ENCODE measurements around the gene HCFC1R1.
A peak's percentile ranks its signal among the peaks of the same experiment; 100 is the strongest.

Gene HCFC1R1

DNA sequence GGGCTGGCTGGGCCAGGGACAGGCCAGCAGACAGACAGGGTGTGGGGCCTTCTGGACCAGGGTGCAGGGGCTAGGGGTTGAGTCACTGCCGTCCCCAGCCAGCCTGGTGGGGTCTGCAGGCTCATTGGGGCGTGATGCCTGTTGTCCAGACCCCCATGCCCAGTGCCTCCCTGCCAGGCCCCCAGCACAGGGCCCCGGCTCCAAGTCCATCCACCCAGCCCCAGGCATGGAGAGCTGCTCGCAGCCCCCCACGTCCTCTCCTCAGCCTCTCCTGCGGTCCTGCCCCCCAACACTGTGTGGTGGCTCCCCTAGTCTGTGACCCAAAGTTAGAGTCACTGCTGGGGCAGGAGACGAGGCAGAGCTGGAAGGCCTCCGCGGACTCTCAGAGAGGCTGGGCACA, 36.5 kb downstream of the HCFC1R1 start:
- Histone ChIP-seq H3K4me3 (no peak overlapping the region), H3K4me1 (peaks cover 0 to 33% (median 24%) of the 10 kb centered on the region in 4 donors), H3K9me3 (no peaks in the 10 kb centered on the region), H3K36me3 (no peaks in the 10 kb centered on the region), H3K27me3 (peaks cover 0 to 35% of the 10 kb centered on the region in 2 donors), H3K27ac (no peak overlapping the region)
- TF ChIP-seq, protein P1, sequence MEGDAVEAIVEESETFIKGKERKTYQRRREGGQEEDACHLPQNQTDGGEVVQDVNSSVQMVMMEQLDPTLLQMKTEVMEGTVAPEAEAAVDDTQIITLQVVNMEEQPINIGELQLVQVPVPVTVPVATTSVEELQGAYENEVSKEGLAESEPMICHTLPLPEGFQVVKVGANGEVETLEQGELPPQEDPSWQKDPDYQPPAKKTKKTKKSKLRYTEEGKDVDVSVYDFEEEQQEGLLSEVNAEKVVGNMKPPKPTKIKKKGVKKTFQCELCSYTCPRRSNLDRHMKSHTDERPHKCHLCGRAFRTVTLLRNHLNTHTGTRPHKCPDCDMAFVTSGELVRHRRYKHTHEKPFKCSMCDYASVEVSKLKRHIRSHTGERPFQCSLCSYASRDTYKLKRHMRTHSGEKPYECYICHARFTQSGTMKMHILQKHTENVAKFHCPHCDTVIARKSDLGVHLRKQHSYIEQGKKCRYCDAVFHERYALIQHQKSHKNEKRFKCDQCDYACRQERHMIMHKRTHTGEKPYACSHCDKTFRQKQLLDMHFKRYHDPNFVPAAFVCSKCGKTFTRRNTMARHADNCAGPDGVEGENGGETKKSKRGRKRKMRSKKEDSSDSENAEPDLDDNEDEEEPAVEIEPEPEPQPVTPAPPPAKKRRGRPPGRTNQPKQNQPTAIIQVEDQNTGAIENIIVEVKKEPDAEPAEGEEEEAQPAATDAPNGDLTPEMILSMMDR (IDR thresholded peaks at IDR 0.05): no peak
- intact Hi-C loops (cut with DNase I; ENCODE audit: low total_unique reads): no loop called here
- no peak for DNase-seq

DNA sequence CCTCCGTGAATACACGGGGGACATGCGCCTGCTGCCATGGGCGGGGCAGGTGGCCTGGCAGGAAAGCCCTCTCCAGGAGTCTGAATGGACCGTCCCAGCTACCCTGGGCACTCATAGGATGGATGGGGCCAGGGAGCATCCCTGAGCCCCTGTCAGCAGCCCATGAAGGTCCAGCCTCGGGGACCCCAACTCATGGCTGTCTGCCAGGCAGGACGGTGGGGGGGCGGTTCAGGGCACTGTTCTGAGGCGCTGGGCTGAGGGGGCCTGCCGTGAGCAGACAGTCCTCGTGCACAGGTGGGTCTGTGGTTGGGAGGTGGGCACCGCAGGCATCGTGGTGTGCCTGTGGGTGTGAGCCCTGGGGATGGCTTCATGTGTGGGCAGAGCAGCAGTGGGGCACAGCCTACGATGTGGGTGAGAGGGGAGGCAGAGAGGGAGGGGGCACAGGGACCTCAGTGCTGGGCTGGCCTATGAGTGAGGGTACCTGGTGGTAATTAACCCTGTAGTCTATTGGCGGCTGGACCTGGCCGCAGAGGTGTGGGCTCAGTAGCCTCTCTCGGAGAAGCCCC, 37.0 kb downstream of the HCFC1R1 start:
- H3K27me3 ChIP-seq: peaks cover 0 to 35% of the 10 kb centered on the region in 2 donors
- H3K36me3 ChIP-seq: no peaks in the 10 kb centered on the region
- H3K4me1 ChIP-seq: peaks cover 0 to 33% (median 24%) of the 10 kb centered on the region in 4 donors
- TF ChIP-seq, protein P1 (IDR thresholded peaks at IDR 0.05): no peak
- intact Hi-C loops (cut with DNase I; ENCODE audit: low total_unique reads): no loop called here
- no peak overlapping the region for H3K27ac ChIP-seq
- no peak for DNase-seq
- no peaks in the 10 kb centered on the region for H3K9me3 ChIP-seq
- no peak overlapping the region for H3K4me3 ChIP-seq

DNA sequence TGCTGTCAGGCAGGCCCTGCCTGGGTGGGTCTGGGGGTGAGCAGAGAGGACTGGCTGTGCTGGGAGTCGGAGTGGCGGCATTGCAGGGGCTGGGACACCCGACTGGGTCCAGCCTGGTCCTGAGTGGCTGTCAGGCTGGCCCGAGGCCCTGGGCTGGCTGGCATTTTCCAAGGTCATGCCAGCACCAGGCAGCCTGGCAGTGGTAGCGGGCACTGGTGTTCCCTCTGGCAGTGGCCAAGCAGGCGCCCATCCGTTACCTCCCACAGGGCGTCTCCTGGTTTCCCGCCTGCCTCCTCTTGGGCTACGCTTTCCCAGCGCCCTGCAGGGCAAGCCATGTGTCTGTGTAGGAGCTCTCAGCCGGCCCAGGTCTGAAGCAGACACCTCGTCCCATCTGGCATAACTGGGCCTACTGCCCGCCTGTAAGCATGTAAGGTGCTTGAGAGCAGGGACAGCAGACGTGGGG, 37.8 kb downstream of the HCFC1R1 start:
- Histone ChIP-seq H3K36me3 (no peaks in the 10 kb centered on the region), H3K9me3 (no peaks in the 10 kb centered on the region), H3K4me1 (peaks cover 0 to 36% (median 27%) of the 10 kb centered on the region in 4 donors), H3K27ac (peak overlapping the region in 1 of 2 donors; percentile 53), H3K4me3 (no peak overlapping the region), H3K27me3 (peaks cover 0 to 35% of the 10 kb centered on the region in 2 donors)
- DNase-seq: peak in 1 of 2 donors; percentile 80
- TF ChIP-seq, protein P1 (IDR thresholded peaks at IDR 0.05): no peak
- intact Hi-C loops (cut with DNase I; ENCODE audit: low total_unique reads): no loop called here

DNA sequence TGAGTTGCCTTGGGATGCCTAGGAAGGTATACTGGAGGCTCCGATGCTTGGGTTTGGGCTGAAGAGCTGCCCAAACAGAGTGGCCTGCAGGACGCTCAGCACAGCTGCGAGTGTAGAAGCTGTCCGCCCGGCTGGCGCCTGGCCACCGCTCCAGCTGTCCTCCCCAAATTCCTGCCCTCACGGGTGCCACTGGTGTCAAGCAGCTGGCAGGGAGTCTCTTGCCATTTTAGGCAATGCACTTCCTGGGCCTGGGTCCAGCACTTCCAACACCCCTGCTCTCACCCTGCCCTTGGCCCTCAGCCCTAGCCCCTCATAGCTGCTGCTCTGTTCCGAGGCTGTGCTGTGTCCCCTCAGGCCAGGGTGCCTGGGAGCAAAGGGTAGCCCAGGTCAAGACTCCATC, 38.3 kb downstream of the HCFC1R1 start:
- Histone ChIP-seq H3K27me3 (peaks cover 0 to 32% of the 10 kb centered on the region in 2 donors), H3K4me3 (no peak overlapping the region), H3K9me3 (no peaks in the 10 kb centered on the region), H3K4me1 (peaks cover 0 to 39% (median 29%) of the 10 kb centered on the region in 4 donors), H3K36me3 (no peaks in the 10 kb centered on the region), H3K27ac (peak overlapping the region in 1 of 2 donors; percentile 53)
- intact Hi-C loops (cut with DNase I; ENCODE audit: low total_unique reads): no loop called here
- no peak for DNase-seq
- TF ChIP-seq, protein P1 (IDR thresholded peaks at IDR 0.05): no peak

DNA sequence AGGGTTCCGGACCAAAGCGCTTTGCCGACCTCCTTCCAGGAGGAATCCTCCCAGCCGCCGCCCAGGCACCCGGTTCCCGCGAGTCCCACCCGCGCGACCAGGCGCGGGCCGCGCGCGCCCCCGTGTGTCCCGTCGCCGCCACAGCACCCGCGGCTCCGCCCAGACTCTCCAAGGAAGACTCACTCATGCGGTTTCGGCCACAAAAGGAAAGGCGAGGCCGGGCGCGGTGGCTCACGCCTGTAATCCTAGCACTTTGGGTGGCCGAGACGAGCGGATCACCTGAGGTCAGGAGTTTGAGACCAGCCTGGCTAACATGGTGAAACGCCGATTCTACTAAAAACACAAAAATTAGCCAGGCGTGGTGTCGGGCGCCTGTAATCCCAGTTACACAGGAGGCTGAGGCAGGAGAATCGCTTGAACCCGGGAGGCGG, 40.0 kb downstream of the HCFC1R1 start:
- intact Hi-C loops (cut with DNase I; ENCODE audit: low total_unique reads): no loop called here
- Histone ChIP-seq H3K27ac (no peak overlapping the region), H3K27me3 (peaks cover 0 to 27% of the 10 kb centered on the region in 2 donors)

More for the DNA sequence above, 40.0 kb downstream of the HCFC1R1 start:
- TF ChIP-seq, protein P1 (IDR thresholded peaks at IDR 0.05): peak; percentile 87 to 97
- no peaks in the 10 kb centered on the region for H3K36me3 ChIP-seq
- H3K4me1 ChIP-seq: peaks cover 0 to 48% (median 38%) of the 10 kb centered on the region in 4 donors
- peak overlapping the region; percentile 9 to 15 for H3K4me3 ChIP-seq
- peak; percentile 78 to 90 for DNase-seq
- H3K9me3 ChIP-seq: no peaks in the 10 kb centered on the region
